Activated B cell treated with CpG ODN at 0.5 μM for 24 hours (primary cell): ENCODE results near the gene PLEKHO1. TPM values are rescaled to one million over a fixed set of nuclear protein-coding genes. Genes with fewer than 3 reads are reported as not detected.
"Not testable (repeated sequence)": the region's sequence is repeated elsewhere in the genome, so short reads cannot be mapped to it uniquely, and the experiment has no call there.

Source experiments
- ATAC-seq: fragments of 200-7000 bp; cut with Tn5 transposase; one replicate; pipeline ENCODE4 v1.10.0; 2021; ENCODE audit warnings: low read depth, mild to moderate bottlenecking, moderate library complexity
- CTCF ChIA-PET: fragments of 350-600 bp; sonication (Branson Sonifier 250); formaldehyde crosslinking; loops from one replicate; lab custom pipeline; 2021; ENCODE audit warnings: antibody characterized with exemption; lab: Charles Lee
- POLR2A ChIA-PET: fragments of 350-600 bp; sonication (Branson Sonifier 250); formaldehyde crosslinking; loops from one replicate; lab custom pipeline; 2021; ENCODE audit warnings: antibody characterized with exemption; lab: Charles Lee
- DNase-seq: peaks from one replicate; pipeline ENCODE4 v3.0.0; 2022
- H3K27ac Mint-ChIP-seq: one replicate; pipeline ENCODE4 v1.8.0; 2020; ENCODE audit warnings: mixed read lengths
- H3K27me3 Mint-ChIP-seq: one replicate; pipeline ENCODE4 v1.8.0; 2021; ENCODE audit warnings: mixed read lengths
- H3K36me3 Mint-ChIP-seq: one replicate; pipeline ENCODE4 v1.8.0; 2021; ENCODE audit warnings: low read depth, mixed read lengths
- H3K4me1 Mint-ChIP-seq: one replicate; pipeline ENCODE4 v1.8.0; 2021; ENCODE audit warnings: mixed read lengths
- H3K4me3 Mint-ChIP-seq: one replicate; pipeline ENCODE4 v1.8.0; 2020; ENCODE audit warnings: mild to moderate bottlenecking, mixed read lengths
- H3K9me3 Mint-ChIP-seq: one replicate; pipeline ENCODE4 v1.8.0; 2020; ENCODE audit warnings: mixed read lengths
- intact Hi-C: fragments of 100-400 bp; cut with micrococcal nuclease; formaldehyde crosslinking; loops from one replicate; pipeline ENCODE4 v1.15.1; 2024
- total RNA-seq: library from RNA; stranded (reverse); gene quantifications from 2 replicates; pipeline ENCODE4 v1.2.3, GENCODE V29; 2022
- TF ChIP-seq, protein P1 (sequence below): fragments of 200-600 bp; IDR thresholded peaks from one replicate; pipeline ENCODE4 v1.8.0; 2022; ENCODE audit warnings: antibody characterized with exemption, mild to moderate bottlenecking

Gene PLEKHO1
- total RNA-seq, 1 donor from 2014 or later, result 208 TPM

DNA sequence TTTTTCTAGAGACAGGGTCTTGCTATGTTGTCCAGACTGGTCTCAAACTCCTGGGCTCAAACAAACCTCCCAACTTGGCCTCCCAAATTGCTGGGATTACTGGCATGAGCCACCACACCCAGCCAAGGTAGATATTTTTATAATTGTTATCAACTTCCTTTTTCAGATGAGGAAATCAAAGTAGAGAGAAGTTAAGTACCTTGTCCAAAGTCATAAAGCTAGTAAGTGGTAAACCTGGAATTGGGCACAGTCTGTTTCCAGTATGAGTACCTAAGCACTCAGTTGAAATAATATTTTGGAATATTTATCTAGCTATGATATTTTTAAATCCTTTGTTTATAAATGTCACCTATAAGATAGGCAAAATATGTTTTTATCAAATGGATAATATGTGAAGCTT is 22.3 kb upstream of the PLEKHO1 start:
- ChIA-PET POLR2A (interaction anchor here (0.8 to 1.4 kb wide), 5 partner anchors 9 to 32 kb away, joined by 3 to 5 read pairs (median 3); partner anchors contain the start of gene PLEKHO1), CTCF (interaction anchor here (1.1 to 2.1 kb wide), 4 partner anchors 23 to 165 kb away, joined by 3 to 5 read pairs (median 4); no protein-coding TSS in a partner anchor)
- intact Hi-C loops, result loop anchor here (2.0 kb wide), 1 partner anchor 13 kb away; no protein-coding TSS in a partner anchor
- Mint-ChIP-seq H3K4me1 (peaks cover 14% of the 10 kb centered on the region), H3K4me3 (no peak overlapping the region), H3K27me3 (no peaks in the 10 kb centered on the region), H3K9me3 (no peaks in the 10 kb centered on the region), H3K27ac (peak overlapping the region; percentile 18), H3K36me3 (peaks cover 4% of the 10 kb centered on the region)
- ATAC-seq, result no peak
- no peak for DNase-seq
- TF ChIP-seq, protein P1, sequence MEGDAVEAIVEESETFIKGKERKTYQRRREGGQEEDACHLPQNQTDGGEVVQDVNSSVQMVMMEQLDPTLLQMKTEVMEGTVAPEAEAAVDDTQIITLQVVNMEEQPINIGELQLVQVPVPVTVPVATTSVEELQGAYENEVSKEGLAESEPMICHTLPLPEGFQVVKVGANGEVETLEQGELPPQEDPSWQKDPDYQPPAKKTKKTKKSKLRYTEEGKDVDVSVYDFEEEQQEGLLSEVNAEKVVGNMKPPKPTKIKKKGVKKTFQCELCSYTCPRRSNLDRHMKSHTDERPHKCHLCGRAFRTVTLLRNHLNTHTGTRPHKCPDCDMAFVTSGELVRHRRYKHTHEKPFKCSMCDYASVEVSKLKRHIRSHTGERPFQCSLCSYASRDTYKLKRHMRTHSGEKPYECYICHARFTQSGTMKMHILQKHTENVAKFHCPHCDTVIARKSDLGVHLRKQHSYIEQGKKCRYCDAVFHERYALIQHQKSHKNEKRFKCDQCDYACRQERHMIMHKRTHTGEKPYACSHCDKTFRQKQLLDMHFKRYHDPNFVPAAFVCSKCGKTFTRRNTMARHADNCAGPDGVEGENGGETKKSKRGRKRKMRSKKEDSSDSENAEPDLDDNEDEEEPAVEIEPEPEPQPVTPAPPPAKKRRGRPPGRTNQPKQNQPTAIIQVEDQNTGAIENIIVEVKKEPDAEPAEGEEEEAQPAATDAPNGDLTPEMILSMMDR, result no peak

DNA sequence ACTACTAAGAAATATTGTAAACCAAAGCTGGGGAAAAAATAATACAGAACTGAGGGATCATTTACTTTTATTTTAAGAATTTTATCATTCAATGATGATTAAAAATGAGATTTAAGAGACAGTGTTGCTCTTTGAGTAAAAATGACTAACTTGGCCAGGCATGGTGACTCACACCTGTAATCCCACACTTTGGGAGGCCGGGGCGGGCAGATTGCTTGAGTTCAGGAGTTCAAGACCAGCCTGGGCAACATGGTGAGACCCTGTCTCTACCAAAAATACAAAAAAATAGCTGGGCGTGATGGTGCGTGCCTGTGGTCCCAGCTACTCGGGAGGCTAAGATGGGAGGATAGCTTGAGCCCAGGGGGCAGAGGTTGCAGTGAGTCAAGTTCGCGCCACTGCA is 21.8 kb upstream of the PLEKHO1 start:
- ChIA-PET POLR2A (interaction anchor here (0.8 to 1.4 kb wide), 4 partner anchors 19 to 31 kb away, joined by 3 to 5 read pairs (median 4); partner anchors contain the start of gene PLEKHO1), CTCF (interaction anchor here (1.1 to 2.1 kb wide), 4 partner anchors 23 to 166 kb away, joined by 3 to 5 read pairs (median 4); no protein-coding TSS in a partner anchor)
- DNase-seq (no peak), ATAC-seq (no peak)
- no peaks in the 10 kb centered on the region for H3K9me3 Mint-ChIP-seq
- intact Hi-C loops, result loop anchor here (2.0 kb wide), 1 partner anchor 13 kb away; no protein-coding TSS in a partner anchor
- no peak overlapping the region for H3K27ac Mint-ChIP-seq
- H3K4me1 Mint-ChIP-seq, result peaks cover 14% of the 10 kb centered on the region
- TF ChIP-seq, protein P1, result no peak
- H3K4me3 Mint-ChIP-seq, result no peak overlapping the region
- H3K27me3 Mint-ChIP-seq, result no peaks in the 10 kb centered on the region
- H3K36me3 Mint-ChIP-seq, result peaks cover 3% of the 10 kb centered on the region

DNA sequence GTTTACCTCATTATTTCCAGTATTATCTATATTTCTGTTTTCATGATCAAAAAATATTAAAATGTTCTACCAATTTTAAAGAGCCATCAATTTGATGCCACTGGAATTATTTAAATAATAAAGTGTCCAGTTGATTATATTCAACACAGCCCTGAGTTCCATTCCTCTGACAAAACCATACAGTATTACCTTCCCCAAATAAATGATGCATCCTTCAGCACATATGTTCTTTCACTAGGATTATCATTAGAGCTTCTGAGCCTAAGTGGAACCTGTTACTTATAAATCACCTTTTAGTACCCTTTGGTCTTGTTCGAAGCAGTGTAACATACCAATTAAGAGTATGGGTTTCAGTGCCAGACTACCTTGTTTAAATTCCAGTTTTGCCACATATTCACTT is 17.3 kb upstream of the PLEKHO1 start:
- H3K27me3 Mint-ChIP-seq, result no peaks in the 10 kb centered on the region
- intact Hi-C loops, result loop anchor here (1.0 kb wide), 1 partner anchor 12 kb away; no protein-coding TSS in a partner anchor
- H3K9me3 Mint-ChIP-seq, result no peaks in the 10 kb centered on the region
- no peak for ATAC-seq
- H3K4me3 Mint-ChIP-seq, result no peak overlapping the region
- CTCF ChIA-PET, result no interaction called here
- H3K4me1 Mint-ChIP-seq, result peaks cover 7% of the 10 kb centered on the region
- POLR2A ChIA-PET, result no interaction called here
- TF ChIP-seq, protein P1, result no peak
- no peak overlapping the region for H3K27ac Mint-ChIP-seq
- peaks cover 1% of the 10 kb centered on the region for H3K36me3 Mint-ChIP-seq
- DNase-seq, result no peak

DNA sequence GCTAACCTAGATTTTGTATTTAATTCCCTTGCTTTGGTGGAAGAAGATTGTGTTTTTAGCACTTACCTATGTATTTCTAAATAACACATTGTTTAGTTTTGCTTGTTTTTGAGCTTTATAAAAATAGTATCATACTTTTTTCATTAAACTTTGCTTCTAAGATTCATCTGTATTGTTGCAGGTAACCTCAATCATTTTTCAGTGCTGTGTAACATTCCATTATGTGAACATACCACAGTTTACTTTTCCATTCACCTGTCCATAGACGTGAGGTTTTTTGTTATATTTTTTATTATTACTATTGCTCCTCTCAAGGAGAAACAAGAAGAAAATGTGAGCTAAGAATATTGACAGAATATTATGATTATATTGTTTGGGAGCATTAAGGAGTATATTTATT is 15.2 kb upstream of the PLEKHO1 start:
- H3K9me3 Mint-ChIP-seq, result no peaks in the 10 kb centered on the region
- ATAC-seq, result no peak
- H3K27ac Mint-ChIP-seq, result no peak overlapping the region
- POLR2A ChIA-PET, result no interaction called here
- DNase-seq, result no peak
- H3K4me3 Mint-ChIP-seq, result no peak overlapping the region
- CTCF ChIA-PET, result interaction anchor here (0.6 kb wide), 1 partner anchor 16 kb away, joined by 3 read pairs; no protein-coding TSS in a partner anchor
- H3K27me3 Mint-ChIP-seq, result no peaks in the 10 kb centered on the region
- H3K36me3 Mint-ChIP-seq, result peaks cover 2% of the 10 kb centered on the region
- intact Hi-C loops, result no loop called here
- TF ChIP-seq, protein P1, result no peak
- H3K4me1 Mint-ChIP-seq, result peaks cover 2% of the 10 kb centered on the region

DNA sequence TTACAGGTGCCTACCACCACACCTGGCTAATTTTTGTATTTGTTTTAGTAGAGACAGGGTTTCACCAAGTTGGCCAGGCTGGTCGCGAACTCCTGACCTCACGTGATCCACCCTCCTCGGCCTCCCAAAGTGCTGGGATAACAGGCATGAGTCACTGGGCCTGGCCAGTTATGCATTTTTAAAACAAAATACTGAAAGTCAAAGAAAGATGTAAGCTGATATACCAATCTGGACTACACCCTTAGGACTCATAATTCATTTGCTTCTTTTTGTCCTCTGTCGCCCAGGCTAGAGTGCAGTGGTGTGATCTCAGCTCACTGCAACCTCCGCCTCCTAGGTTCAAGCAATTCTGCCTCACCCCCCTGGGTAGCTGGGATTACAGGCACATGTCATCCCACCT is 14.3 kb upstream of the PLEKHO1 start:
- POLR2A ChIA-PET, result interaction anchor here (2.1 kb wide), 1 partner anchor 250 kb away, joined by 5 read pairs; a partner anchor contains a TSS
- H3K27ac Mint-ChIP-seq, H3K36me3 Mint-ChIP-seq, ATAC-seq, H3K27me3 Mint-ChIP-seq, intact Hi-C loops, H3K4me1 Mint-ChIP-seq, CTCF ChIA-PET, H3K9me3 Mint-ChIP-seq, H3K4me3 Mint-ChIP-seq, DNase-seq: not testable (repeated sequence)
